Measurements from ENCODE around the gene CRIM1.

The CRIM1 gene

GRCh38 chr2:36540986-36541754 is 185.6 kb downstream of the CRIM1 start:
- DNase-seq (ENCODE audit: extremely low read depth in 1 of 2, low read depth in 1 of 2): no peak

GRCh38 chr2:36541891-36542595 is 186.5 kb downstream of the CRIM1 start:
- no peak for DNase-seq (ENCODE audit: extremely low read depth in 1 of 2, low read depth in 1 of 2)

- DNase-seq (ENCODE audit: extremely low read depth in 1 of 2, low read depth in 1 of 2): no peak
Observed at GRCh38 chr2:36544638-36545338, 189.2 kb downstream of the CRIM1 start.

GRCh38 chr2:36545871-36546416 is 190.4 kb downstream of the CRIM1 start:
- DNase-seq (ENCODE audit: extremely low read depth in 1 of 2, low read depth in 1 of 2): no peak

- DNase-seq (ENCODE audit: extremely low read depth in 1 of 2, low read depth in 1 of 2): no peak
Observed at GRCh38 chr2:36547906-36548305, 192.3 kb downstream of the CRIM1 start.

GRCh38 chr2:36549165-36549574 is 193.6 kb downstream of the CRIM1 start:
- DNase-seq (ENCODE audit: extremely low read depth in 1 of 2, low read depth in 1 of 2): no peak

GRCh38 chr2:36550006-36550405 is 194.4 kb downstream of the CRIM1 start:
- no peak for DNase-seq (ENCODE audit: extremely low read depth in 1 of 2, low read depth in 1 of 2)

- DNase-seq (ENCODE audit: extremely low read depth in 1 of 2, low read depth in 1 of 2): no peak
Observed at GRCh38 chr2:36553683-36554082, 198.1 kb downstream of the CRIM1 start.

- DNase-seq (ENCODE audit: extremely low read depth in 1 of 2, low read depth in 1 of 2): no peak
Observed at GRCh38 chr2:36554531-36554930, 199.0 kb downstream of the CRIM1 start.

GRCh38 chr2:36555789-36556188 is 200.2 kb downstream of the CRIM1 start:
- no peak for DNase-seq (ENCODE audit: extremely low read depth in 1 of 2, low read depth in 1 of 2)

GRCh38 chr2:36556842-36557241 is 201.3 kb downstream of the CRIM1 start:
- no peak for DNase-seq (ENCODE audit: extremely low read depth in 1 of 2, low read depth in 1 of 2)

GRCh38 chr2:36559221-36559942 is 203.8 kb downstream of the CRIM1 start:
- no peak for DNase-seq (ENCODE audit: extremely low read depth in 1 of 2, low read depth in 1 of 2)

GRCh38 chr2:36560726-36561125 is 205.1 kb downstream of the CRIM1 start:
- DNase-seq (ENCODE audit: extremely low read depth in 1 of 2, low read depth in 1 of 2): no peak

GRCh38 chr2:36561237-36561944 is 205.8 kb downstream of the CRIM1 start:
- no peak for DNase-seq (ENCODE audit: extremely low read depth in 1 of 2, low read depth in 1 of 2)

- DNase-seq (ENCODE audit: extremely low read depth in 1 of 2, low read depth in 1 of 2): no peak
Observed at GRCh38 chr2:36562240-36562639, 206.7 kb downstream of the CRIM1 start.

GRCh38 chr2:36562973-36563532 is 207.5 kb downstream of the CRIM1 start:
- no peak for DNase-seq (ENCODE audit: extremely low read depth in 1 of 2, low read depth in 1 of 2)

GRCh38 chr2:36564377-36564930 is 208.9 kb downstream of the CRIM1 start:
- DNase-seq (ENCODE audit: extremely low read depth in 1 of 2, low read depth in 1 of 2): no peak

GRCh38 chr2:36565712-36566111 is 210.1 kb downstream of the CRIM1 start:
- no peak for DNase-seq (ENCODE audit: extremely low read depth in 1 of 2, low read depth in 1 of 2)

GRCh38 chr2:36566887-36567286 is 211.3 kb downstream of the CRIM1 start:
- DNase-seq (ENCODE audit: extremely low read depth in 1 of 2, low read depth in 1 of 2): no peak

All from stimulated activated CD8-positive, alpha-beta memory T cell treated with anti-CD3 and anti-CD28 coated beads, Interleukin-7, amount 100 ng/mL, for 48 hours (primary cell).